Measurements from ENCODE around the gene IL21R. TPM values are rescaled to one million over a fixed set of nuclear protein-coding genes. Genes with fewer than 3 reads are reported as not detected.

The IL21R gene
- total and polyA plus RNA-seq, 10 of the 15 experiments (the other 5 are each of a cell fraction or from before 2014, with no cell fraction given) = 5.3 to 138 (median 82.5) TPM

- TF ChIP-seq SUPT20H (IDR thresholded peaks at IDR 0.05; ENCODE audit: borderline replicate concordance, control insufficient read depth, low read depth, low read length) = no peak
- no peak for TF ChIP-seq USF1 (IDR thresholded peaks at IDR 0.05; ENCODE audit: borderline replicate concordance, extremely low read length, insufficient read depth, low read depth, low read length)
- no peak for TF ChIP-seq MLLT1 (IDR thresholded peaks at IDR 0.05)
- no peak for TF ChIP-seq SUZ12 (IDR thresholded peaks at IDR 0.05; ENCODE audit: unreplicated experiment)
- no peak for TF ChIP-seq SMARCA5 (IDR thresholded peaks at IDR 0.05)
- no peak for TF ChIP-seq ZNF274 (IDR thresholded peaks at IDR 0.05; ENCODE audit: insufficient read depth, insufficient read length)
- peak; percentile 82; the same call in 1 of the 2 replicates for TF ChIP-seq CBX5 (IDR thresholded peaks at IDR 0.05; ENCODE audit: low read depth)
- no peak for TF ChIP-seq CHD1 (IDR thresholded peaks at IDR 0.05; ENCODE audit: low read depth, low read length)
- no peak for TF ChIP-seq SIX5 (IDR thresholded peaks at IDR 0.05; ENCODE audit: low read depth, low read length, severe bottlenecking)
- TF ChIP-seq IRF4 (IDR thresholded peaks at IDR 0.05; ENCODE audit: low read depth, low read length) = peak; percentile 83
- 0 out of 2 replicates have a peak, but pooled peaks have one; percentile 40 for TF ChIP-seq CBX3 (IDR thresholded peaks at IDR 0.05; ENCODE audit: borderline replicate concordance, low read depth)
- TF ChIP-seq CUX1 (IDR thresholded peaks at IDR 0.05; ENCODE audit: insufficient replicate concordance, low read depth, low read length) = no peak
- TF ChIP-seq JUNB (IDR thresholded peaks at IDR 0.05) = peak; percentile 74
- TF ChIP-seq SIN3A (IDR thresholded peaks at IDR 0.05; ENCODE audit: low read depth, low read length) = no peak
- peak; percentile 38 for TF ChIP-seq RELA (IDR thresholded peaks at IDR 0.05; ENCODE audit: borderline replicate concordance, partially characterized antibody)
- no peak for TF ChIP-seq ZNF687 (IDR thresholded peaks at IDR 0.05)
Observed at GRCh38 chr16:27389272-27389961, 12.6 kb upstream of the IL21R start (continued).
